K562 (cell line): Measurements from ENCODE around the gene ATF4. TPM values are rescaled to one million over a fixed set of nuclear protein-coding genes. Genes with fewer than 3 reads are reported as not detected.

Experiments
- ATAC-seq: fragments of 200-7000 bp; cut with Tn5 transposase; 3 replicates; pipeline ENCODE4 v1.9.1; 2020; ENCODE audit warnings: moderate library complexity
- BruUV-seq: library from RNA; stranded (reverse); fragments of 400-500 nt; replicated peaks from 2 replicates; lab custom pipeline; 2021; lab: Mats Ljungman, UMichigan
- CTCF ChIA-PET: fragments of 300-600 bp; formaldehyde crosslinking; extraction: SDS; loops from one replicate; lab custom pipeline; 2021; ENCODE audit warnings: low intra/inter-chr PET ratio; lab: Yijun Ruan, JAX
- POLR2A ChIA-PET: fragments of 300-600, 350-650 bp; sonication (Branson Sonifier 250); formaldehyde crosslinking; extraction: SDS; loops from one replicate; lab custom pipeline; 2021; ENCODE audit warnings: antibody characterized with exemption, inconsistent platforms; lab: Yijun Ruan, JAX
- DNase-seq, 4 experiments: peaks; one replicate each; pipeline versions ENCODE4 v3.0.0 to v3.0.0-alpha.2; 2011 to 2018; ENCODE audit warnings: low spot score in 3 of 4, mixed read lengths in 3 of 4; ENCODE audit errors: extremely low read depth in 1 of 4
- FAIRE-seq: peaks from 2 replicates; lab custom pipeline; 2011; peaks lifted over from hg19 to GRCh38; lab: Jason Lieb, UNC
- H2AFZ ChIP-seq: 2 replicates; pipeline ENCODE4 v1.6.0; 2011; ENCODE audit warnings: low read depth, low read length, control low read depth, inconsistent platforms
- H3K27ac ChIP-seq: fragments of 200-600 bp; 3 replicates; pipeline ENCODE4 v1.8.0; 2011; ENCODE audit warnings: low read depth, mild to moderate bottlenecking, control low read depth, inconsistent platforms, low read length, moderate library complexity, mixed read lengths; ENCODE audit errors: extremely low read depth
- H3K27me3 ChIP-seq, 2 experiments: fragments of 300-600 bp in 1 of 2; 2 replicates in 1 of 2; 3 replicates in 1 of 2; pipeline versions ENCODE4 v1.6.0 to v1.8.0; 2011; ENCODE audit warnings: inconsistent platforms in 2 of 2, low read length in 2 of 2, mild to moderate bottlenecking in 1 of 2, mixed read lengths in 1 of 2, moderate library complexity in 1 of 2; ENCODE audit not compliant: control insufficient read depth in 2 of 2, insufficient read depth in 2 of 2
- H3K36me3 ChIP-seq: fragments of 300-600 bp; 3 replicates; pipeline ENCODE4 v1.8.0; 2011; ENCODE audit warnings: mild to moderate bottlenecking, low read length, inconsistent platforms; ENCODE audit not compliant: control insufficient read depth, insufficient read depth
- H3K4me1 ChIP-seq, 2 experiments: fragments of 200-600 bp in 1 of 2; replicated peaks in 1 of 2; 2 replicates in 1 of 2; 3 replicates in 1 of 2; pipeline versions ENCODE4 v1.5.1 to v1.8.0; 2011; ENCODE audit warnings: inconsistent platforms in 2 of 2, low read length in 2 of 2, mild to moderate bottlenecking in 1 of 2, mixed read lengths in 1 of 2, moderate library complexity in 1 of 2; ENCODE audit not compliant: control insufficient read depth in 2 of 2, insufficient read depth in 2 of 2
- H3K4me2 ChIP-seq: 2 replicates; pipeline ENCODE4 v1.6.1; 2011; ENCODE audit warnings: low read length, control low read depth, inconsistent platforms, mixed read lengths; ENCODE audit not compliant: insufficient read depth
- H3K4me3 ChIP-seq: fragments of 200-600 bp; sonication (generic), shearing (Covaris generic); 2 replicates; pipeline ENCODE4 v1.5.1; 2016; ENCODE audit warnings: control low read depth, inconsistent platforms
- H3K79me2 ChIP-seq: fragments of 200-600 bp; 3 replicates; pipeline ENCODE4 v1.8.0; 2011; ENCODE audit warnings: low read length, inconsistent platforms; ENCODE audit not compliant: control insufficient read depth, insufficient read depth
- H3K9ac ChIP-seq, 2 experiments: 2 replicates each; pipeline versions ENCODE4 v1.6.0 to v1.6.1; 2011; ENCODE audit warnings: low read depth in 2 of 2, low read length in 2 of 2, control low read depth in 1 of 2, inconsistent platforms in 1 of 2, mild to moderate bottlenecking in 1 of 2, mixed read lengths in 1 of 2; ENCODE audit not compliant: insufficient read depth in 1 of 2
- H3K9me1 ChIP-seq: one replicate; pipeline ENCODE4 v1.6.0; 2011; ENCODE audit warnings: inconsistent platforms, mild to moderate bottlenecking, low read length, moderate library complexity; ENCODE audit not compliant: control insufficient read depth, insufficient read depth
- H3K9me3 ChIP-seq: replicated peaks from 2 replicates; pipeline ENCODE4 v1.5.1; 2011; ENCODE audit warnings: low read depth, low read length, inconsistent platforms; ENCODE audit not compliant: control insufficient read depth, insufficient read depth
- H4K20me1 ChIP-seq: replicated peaks from 2 replicates; pipeline ENCODE4 v1.6.1; 2011; ENCODE audit warnings: low read length, inconsistent platforms, mixed read lengths; ENCODE audit not compliant: control insufficient read depth, insufficient read depth
- HMGXB4 ChIP-seq: sonication (generic); formaldehyde crosslinking; IDR thresholded peaks from 2 replicates; pipeline ENCODE4 v1.8.1; 2023; ENCODE audit warnings: mild to moderate bottlenecking, missing genetic modification reagents
- KDM1A ChIP-seq, 2 experiments: fragments of 450-650 bp; IDR thresholded peaks; 2 replicates each; pipeline ENCODE4 v1.6.1; 2016; ENCODE audit warnings: mild to moderate bottlenecking in 2 of 2
- SAP30 ChIP-seq: fragments of 200-600 bp; sonication (generic); IDR thresholded peaks from 2 replicates; pipeline ENCODE4 v1.6.1; 2012; ENCODE audit warnings: borderline replicate concordance, low read depth, mild to moderate bottlenecking, moderate library complexity, low read length, control low read depth, inconsistent platforms; ENCODE audit not compliant: insufficient read depth, poor library complexity, severe bottlenecking
- SETDB1 ChIP-seq: IDR thresholded peaks from one replicate; pipeline ENCODE4 v1.6.1; 2012; ENCODE audit warnings: low read length, control low read depth, inconsistent platforms
- SIRT6 ChIP-seq: IDR thresholded peaks from one replicate; pipeline ENCODE4 v1.6.1; 2012; ENCODE audit warnings: low read depth, mild to moderate bottlenecking, control low read depth, inconsistent platforms, low read length, moderate library complexity
- WHSC1 ChIP-seq: IDR thresholded peaks from one replicate; pipeline ENCODE4 v1.6.1; 2012; ENCODE audit warnings: low read length, control low read depth, inconsistent platforms
- ZNF12 ChIP-seq: sonication (generic); formaldehyde crosslinking; IDR thresholded peaks from 2 replicates; pipeline ENCODE4 v1.4.0; 2020; ENCODE audit warnings: mild to moderate bottlenecking, missing genetic modification reagents
- ZNF165 ChIP-seq: fragments of 250-450 bp; sonication (Bioruptor Pico); IDR thresholded peaks from 2 replicates; pipeline ENCODE4 v1.4.0; 2020; ENCODE audit warnings: borderline replicate concordance
- WGBS: fragments of 100-300 bp; shearing (Covaris generic); methylation state at CpG from one replicate; pipeline ENCODE4 v1.1.6; 2016; ENCODE audit warnings: low coverage, mixed read lengths; ENCODE audit not compliant: insufficient coverage; ENCODE audit errors: missing lambda C conversion rate; 5-methylcytosine and 5-hydroxymethylcytosine counted together
- in situ Hi-C: fragments of 300-500 bp; cut with MboI; formaldehyde crosslinking; loops from 4 replicates; pipeline ENCODE4 v1.15.0; 2018; ENCODE audit warnings: inconsistent platforms, mixed read lengths
- intact Hi-C: fragments of 100-400 bp; cut with micrococcal nuclease; formaldehyde crosslinking; loops from 2 replicates; pipeline ENCODE4 v1.14.2; 2022
- polyA plus RNA-seq, 8 experiments: library from polyadenylated mRNA; depleted of rRNA in 4 of 8; stranded (reverse) in 5 of 8; unstranded in 3 of 8; fragments of >200 nt; fragmentation: Nextera tagmentation in 2 of 8; fragmentation: Illumina TruSeq in 1 of 8; extraction: Ambion mirVana in 2 of 8; extraction: Trizol in 1 of 8; gene quantifications; 2 replicates each; pipeline versions ENCODE4 v1.2.1 to v1.2.3, GENCODE V29; 2011 to 2014; ENCODE audit warnings: inconsistent platforms in 1 of 8, missing spikeins in 1 of 8
- total RNA-seq, 7 experiments: library from RNA; depleted of rRNA in 6 of 7; stranded (reverse); fragments of >200 nt in 6 of 7; fragmentation: Illumina TruSeq in 2 of 7; extraction: Trizol in 2 of 7; gene quantifications; 2 replicates each; pipeline versions ENCODE4 v1.2.1 to v1.2.3, GENCODE V29; 2011 to 2021; ENCODE audit warnings: low replicate concordance in 1 of 7
- TF ChIP-seq, protein P1 (sequence below): fragments of 450-650 bp; IDR thresholded peaks from 2 replicates; pipeline ENCODE4 v1.6.1; 2016; ENCODE audit warnings: mild to moderate bottlenecking, moderate library complexity

Gene ATF4
- total and polyA plus RNA-seq, 9 of the 15 experiments (the other 6 are each of a cell fraction or from before 2014, with no cell fraction given): 93.1 to 723 (median 355) TPM

DNA sequence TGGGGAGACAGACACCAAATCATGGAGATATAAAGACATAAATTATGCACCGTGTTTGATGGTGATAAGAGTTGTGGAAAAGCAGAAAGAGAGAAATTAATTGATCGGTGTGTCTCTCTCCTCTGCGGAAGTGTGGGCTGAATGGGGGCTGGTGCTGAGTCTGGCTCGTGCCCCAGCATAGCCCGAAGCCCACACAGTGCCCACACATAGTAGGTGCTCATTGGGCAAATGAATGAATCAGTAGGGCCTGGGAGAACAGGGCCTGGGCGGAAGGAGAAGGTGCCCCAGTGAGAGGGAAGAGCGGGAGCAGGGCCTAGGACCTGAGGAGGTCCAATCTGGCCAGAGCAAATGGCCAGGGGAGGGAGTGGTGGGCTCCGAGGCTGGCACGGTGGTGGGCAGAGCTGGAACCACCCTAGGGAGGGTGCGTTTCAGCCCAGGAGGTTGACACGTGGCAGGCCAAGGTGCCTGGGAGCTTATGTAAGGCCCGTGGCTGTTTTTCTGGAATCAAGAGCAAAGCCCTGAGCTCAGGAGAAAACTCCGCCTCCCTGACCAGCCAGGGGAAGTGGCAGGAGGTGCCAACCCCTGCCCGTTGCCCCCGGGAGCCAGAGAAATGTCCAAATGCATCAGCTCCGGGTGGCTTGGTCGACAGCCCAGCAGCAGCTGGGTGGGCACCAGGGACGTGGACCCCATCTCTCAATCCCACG is 48.1 kb downstream of the ATF4 start:
- Histone ChIP-seq H3K9me3 (no peaks in the 10 kb centered on the region), H3K4me3 (no peak overlapping the region), H3K36me3 (no peaks in the 10 kb centered on the region), H2AFZ (no peak overlapping the region), H3K9me1 (no peaks in the 10 kb centered on the region), H4K20me1 (no peaks in the 10 kb centered on the region), H3K79me2 (no peaks in the 10 kb centered on the region), H3K27me3 (no peaks in the 10 kb centered on the region), H3K4me1 (peaks cover 0 to 27% of the 10 kb centered on the region in 2 experiments; a peak in 3 of 5 replicates), H3K4me2 (no peak overlapping the region), H3K27ac (no peak overlapping the region), H3K9ac (no peak overlapping the region)
- no peak for DNase-seq
- in situ Hi-C loops (no loop called here), intact Hi-C loops (no loop called here)
- ChIA-PET POLR2A (no interaction called here), CTCF (no interaction called here)
- ATAC-seq: no peak
- BruUV-seq: no TSS peak
- WGBS: 32% methylated on average over 15 of the region's 19 CpGs
- FAIRE-seq: no peak
- TF ChIP-seq SETDB1: no peak
- TF ChIP-seq ZNF165 (CRISPR knock-in tag): no peak
- TF ChIP-seq HMGXB4 (CRISPR knock-in tag): no peak
- TF ChIP-seq, protein P1, sequence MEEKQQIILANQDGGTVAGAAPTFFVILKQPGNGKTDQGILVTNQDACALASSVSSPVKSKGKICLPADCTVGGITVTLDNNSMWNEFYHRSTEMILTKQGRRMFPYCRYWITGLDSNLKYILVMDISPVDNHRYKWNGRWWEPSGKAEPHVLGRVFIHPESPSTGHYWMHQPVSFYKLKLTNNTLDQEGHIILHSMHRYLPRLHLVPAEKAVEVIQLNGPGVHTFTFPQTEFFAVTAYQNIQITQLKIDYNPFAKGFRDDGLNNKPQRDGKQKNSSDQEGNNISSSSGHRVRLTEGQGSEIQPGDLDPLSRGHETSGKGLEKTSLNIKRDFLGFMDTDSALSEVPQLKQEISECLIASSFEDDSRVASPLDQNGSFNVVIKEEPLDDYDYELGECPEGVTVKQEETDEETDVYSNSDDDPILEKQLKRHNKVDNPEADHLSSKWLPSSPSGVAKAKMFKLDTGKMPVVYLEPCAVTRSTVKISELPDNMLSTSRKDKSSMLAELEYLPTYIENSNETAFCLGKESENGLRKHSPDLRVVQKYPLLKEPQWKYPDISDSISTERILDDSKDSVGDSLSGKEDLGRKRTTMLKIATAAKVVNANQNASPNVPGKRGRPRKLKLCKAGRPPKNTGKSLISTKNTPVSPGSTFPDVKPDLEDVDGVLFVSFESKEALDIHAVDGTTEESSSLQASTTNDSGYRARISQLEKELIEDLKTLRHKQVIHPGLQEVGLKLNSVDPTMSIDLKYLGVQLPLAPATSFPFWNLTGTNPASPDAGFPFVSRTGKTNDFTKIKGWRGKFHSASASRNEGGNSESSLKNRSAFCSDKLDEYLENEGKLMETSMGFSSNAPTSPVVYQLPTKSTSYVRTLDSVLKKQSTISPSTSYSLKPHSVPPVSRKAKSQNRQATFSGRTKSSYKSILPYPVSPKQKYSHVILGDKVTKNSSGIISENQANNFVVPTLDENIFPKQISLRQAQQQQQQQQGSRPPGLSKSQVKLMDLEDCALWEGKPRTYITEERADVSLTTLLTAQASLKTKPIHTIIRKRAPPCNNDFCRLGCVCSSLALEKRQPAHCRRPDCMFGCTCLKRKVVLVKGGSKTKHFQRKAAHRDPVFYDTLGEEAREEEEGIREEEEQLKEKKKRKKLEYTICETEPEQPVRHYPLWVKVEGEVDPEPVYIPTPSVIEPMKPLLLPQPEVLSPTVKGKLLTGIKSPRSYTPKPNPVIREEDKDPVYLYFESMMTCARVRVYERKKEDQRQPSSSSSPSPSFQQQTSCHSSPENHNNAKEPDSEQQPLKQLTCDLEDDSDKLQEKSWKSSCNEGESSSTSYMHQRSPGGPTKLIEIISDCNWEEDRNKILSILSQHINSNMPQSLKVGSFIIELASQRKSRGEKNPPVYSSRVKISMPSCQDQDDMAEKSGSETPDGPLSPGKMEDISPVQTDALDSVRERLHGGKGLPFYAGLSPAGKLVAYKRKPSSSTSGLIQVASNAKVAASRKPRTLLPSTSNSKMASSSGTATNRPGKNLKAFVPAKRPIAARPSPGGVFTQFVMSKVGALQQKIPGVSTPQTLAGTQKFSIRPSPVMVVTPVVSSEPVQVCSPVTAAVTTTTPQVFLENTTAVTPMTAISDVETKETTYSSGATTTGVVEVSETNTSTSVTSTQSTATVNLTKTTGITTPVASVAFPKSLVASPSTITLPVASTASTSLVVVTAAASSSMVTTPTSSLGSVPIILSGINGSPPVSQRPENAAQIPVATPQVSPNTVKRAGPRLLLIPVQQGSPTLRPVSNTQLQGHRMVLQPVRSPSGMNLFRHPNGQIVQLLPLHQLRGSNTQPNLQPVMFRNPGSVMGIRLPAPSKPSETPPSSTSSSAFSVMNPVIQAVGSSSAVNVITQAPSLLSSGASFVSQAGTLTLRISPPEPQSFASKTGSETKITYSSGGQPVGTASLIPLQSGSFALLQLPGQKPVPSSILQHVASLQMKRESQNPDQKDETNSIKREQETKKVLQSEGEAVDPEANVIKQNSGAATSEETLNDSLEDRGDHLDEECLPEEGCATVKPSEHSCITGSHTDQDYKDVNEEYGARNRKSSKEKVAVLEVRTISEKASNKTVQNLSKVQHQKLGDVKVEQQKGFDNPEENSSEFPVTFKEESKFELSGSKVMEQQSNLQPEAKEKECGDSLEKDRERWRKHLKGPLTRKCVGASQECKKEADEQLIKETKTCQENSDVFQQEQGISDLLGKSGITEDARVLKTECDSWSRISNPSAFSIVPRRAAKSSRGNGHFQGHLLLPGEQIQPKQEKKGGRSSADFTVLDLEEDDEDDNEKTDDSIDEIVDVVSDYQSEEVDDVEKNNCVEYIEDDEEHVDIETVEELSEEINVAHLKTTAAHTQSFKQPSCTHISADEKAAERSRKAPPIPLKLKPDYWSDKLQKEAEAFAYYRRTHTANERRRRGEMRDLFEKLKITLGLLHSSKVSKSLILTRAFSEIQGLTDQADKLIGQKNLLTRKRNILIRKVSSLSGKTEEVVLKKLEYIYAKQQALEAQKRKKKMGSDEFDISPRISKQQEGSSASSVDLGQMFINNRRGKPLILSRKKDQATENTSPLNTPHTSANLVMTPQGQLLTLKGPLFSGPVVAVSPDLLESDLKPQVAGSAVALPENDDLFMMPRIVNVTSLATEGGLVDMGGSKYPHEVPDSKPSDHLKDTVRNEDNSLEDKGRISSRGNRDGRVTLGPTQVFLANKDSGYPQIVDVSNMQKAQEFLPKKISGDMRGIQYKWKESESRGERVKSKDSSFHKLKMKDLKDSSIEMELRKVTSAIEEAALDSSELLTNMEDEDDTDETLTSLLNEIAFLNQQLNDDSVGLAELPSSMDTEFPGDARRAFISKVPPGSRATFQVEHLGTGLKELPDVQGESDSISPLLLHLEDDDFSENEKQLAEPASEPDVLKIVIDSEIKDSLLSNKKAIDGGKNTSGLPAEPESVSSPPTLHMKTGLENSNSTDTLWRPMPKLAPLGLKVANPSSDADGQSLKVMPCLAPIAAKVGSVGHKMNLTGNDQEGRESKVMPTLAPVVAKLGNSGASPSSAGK: no peak
- no peak for TF ChIP-seq SAP30
- no peak for TF ChIP-seq WHSC1
- no peak for TF ChIP-seq SIRT6
- no peak for TF ChIP-seq ZNF12
- TF ChIP-seq KDM1A (IDR thresholded peaks at IDR 0.05): no peak
